ENCODE measurements around the gene NIM1K. TPM values are rescaled to one million over a fixed set of nuclear protein-coding genes. Genes with fewer than 3 reads are reported as not detected.
"Not testable (repeated sequence)": the region's sequence is repeated elsewhere in the genome, so short reads cannot be mapped to it uniquely, and the experiment has no call there.

Gene NIM1K
- total RNA-seq, 1 donor, result 1.9 TPM

- TF ChIP-seq CTCF (IDR thresholded peaks at IDR 0.05; ENCODE audit: insufficient read depth, low read length), result no peak
- no peak for DNase-seq (ENCODE audit: low read depth)
- H3K4me3 ChIP-seq (ENCODE audit: low read depth, low read length), result no peak overlapping the region
Observed at GRCh38 chr5:43251754-43252153, 59.7 kb downstream of the NIM1K start.

- no peak overlapping the region for H3K4me3 ChIP-seq (ENCODE audit: low read depth, low read length)
- DNase-seq (ENCODE audit: low read depth), result no peak
- no peak for TF ChIP-seq CTCF (IDR thresholded peaks at IDR 0.05; ENCODE audit: insufficient read depth, low read length)
Observed at GRCh38 chr5:43255704-43256103, 63.7 kb downstream of the NIM1K start.

GRCh38 chr5:43256261-43256966 is 64.4 kb downstream of the NIM1K start:
- no peak for DNase-seq (ENCODE audit: low read depth)
- no peak for TF ChIP-seq CTCF (IDR thresholded peaks at IDR 0.05; ENCODE audit: insufficient read depth, low read length)
- no peak overlapping the region for H3K4me3 ChIP-seq (ENCODE audit: low read depth, low read length)

- TF ChIP-seq CTCF (IDR thresholded peaks at IDR 0.05; ENCODE audit: insufficient read depth, low read length), result no peak
- no peak overlapping the region for H3K4me3 ChIP-seq (ENCODE audit: low read depth, low read length)
- DNase-seq (ENCODE audit: low read depth), result no peak
Observed at GRCh38 chr5:43258116-43258515, 66.1 kb downstream of the NIM1K start.

GRCh38 chr5:43262269-43262668 is 70.2 kb downstream of the NIM1K start:
- DNase-seq (ENCODE audit: low read depth); H3K4me3 ChIP-seq (ENCODE audit: low read depth, low read length): not testable (repeated sequence)

GRCh38 chr5:43268188-43268820 is 76.3 kb downstream of the NIM1K start:
- DNase-seq (ENCODE audit: low read depth), result no peak
- H3K4me3 ChIP-seq (ENCODE audit: low read depth, low read length), result no peak overlapping the region
- TF ChIP-seq CTCF (IDR thresholded peaks at IDR 0.05; ENCODE audit: insufficient read depth, low read length), result no peak

- DNase-seq (ENCODE audit: low read depth), result no peak
- no peak for TF ChIP-seq CTCF (IDR thresholded peaks at IDR 0.05; ENCODE audit: insufficient read depth, low read length)
- no peak overlapping the region for H3K4me3 ChIP-seq (ENCODE audit: low read depth, low read length)
Observed at GRCh38 chr5:43270645-43271044, 78.6 kb downstream of the NIM1K start.
